Astrocyte (in vitro differentiated cells and primary cell): ENCODE measurements around the gene FRMD6. TPM values are rescaled to one million over a fixed set of nuclear protein-coding genes. Genes with fewer than 3 reads are reported as not detected.

Source experiments
- DNase-seq: peaks from one replicate; pipeline ENCODE4 v3.0.0-alpha.2; 2010; ENCODE audit warnings: low read depth
- FAIRE-seq: peaks from 2 replicates; lab custom pipeline; 2011; peaks lifted over from hg19 to GRCh38; lab: Jason Lieb, UNC
- H2AFZ ChIP-seq: 2 replicates; pipeline ENCODE4 v1.6.0; 2012; ENCODE audit warnings: low read depth, low read length, inconsistent platforms
- H3K27ac ChIP-seq: 2 replicates; pipeline ENCODE4 v1.5.1; 2011; ENCODE audit warnings: low read depth, low read length, inconsistent platforms
- H3K27me3 ChIP-seq: 2 replicates; pipeline ENCODE4 v1.6.0; 2011; ENCODE audit warnings: low read length, inconsistent platforms; ENCODE audit not compliant: insufficient read depth
- H3K36me3 ChIP-seq: 2 replicates; pipeline ENCODE4 v1.5.1; 2011; ENCODE audit warnings: low read length, inconsistent platforms; ENCODE audit not compliant: insufficient read depth
- H3K4me1 ChIP-seq: 2 replicates; pipeline ENCODE4 v1.5.1; 2011; ENCODE audit warnings: low read length, inconsistent platforms; ENCODE audit not compliant: insufficient read depth
- H3K4me2 ChIP-seq: 2 replicates; pipeline ENCODE4 v1.6.0; 2012; ENCODE audit warnings: low read length, inconsistent platforms
- H3K4me3 ChIP-seq: 2 replicates; pipeline ENCODE4 v1.5.1; 2011; ENCODE audit warnings: low read depth, mild to moderate bottlenecking, low read length, inconsistent platforms; ENCODE audit not compliant: insufficient read depth
- H3K79me2 ChIP-seq: 2 replicates; pipeline ENCODE4 v1.6.0; 2012; ENCODE audit warnings: mild to moderate bottlenecking, low read length, inconsistent platforms; ENCODE audit not compliant: insufficient read depth
- H3K9ac ChIP-seq: 2 replicates; pipeline ENCODE4 v1.6.0; 2012; ENCODE audit warnings: mild to moderate bottlenecking, low read length, inconsistent platforms
- H3K9me3 ChIP-seq: 2 replicates; pipeline ENCODE4 v1.5.1; 2012; ENCODE audit warnings: low read depth, mild to moderate bottlenecking, low read length, inconsistent platforms; ENCODE audit not compliant: insufficient read depth
- H4K20me1 ChIP-seq: 2 replicates; pipeline ENCODE4 v1.6.0; 2012; ENCODE audit warnings: low read length, inconsistent platforms; ENCODE audit not compliant: insufficient read depth
- H3K27ac Mint-ChIP-seq: one replicate; pipeline ENCODE4 v1.8.0; 2021; ENCODE audit warnings: mild to moderate bottlenecking, mixed read lengths; ENCODE audit not compliant: unreplicated experiment
- H3K27me3 Mint-ChIP-seq: one replicate; pipeline ENCODE4 v1.8.0; 2021; ENCODE audit warnings: low read depth, mixed read lengths; ENCODE audit not compliant: unreplicated experiment
- H3K36me3 Mint-ChIP-seq: one replicate; pipeline ENCODE4 v1.8.0; 2021; ENCODE audit warnings: low read depth, mixed read lengths; ENCODE audit not compliant: unreplicated experiment
- H3K4me1 Mint-ChIP-seq: one replicate; pipeline ENCODE4 v1.8.0; 2021; ENCODE audit warnings: low read depth, mixed read lengths; ENCODE audit not compliant: unreplicated experiment
- H3K4me3 Mint-ChIP-seq: one replicate; pipeline ENCODE4 v1.8.0; 2021; ENCODE audit warnings: mild to moderate bottlenecking, moderate library complexity, mixed read lengths; ENCODE audit not compliant: unreplicated experiment
- H3K9me3 Mint-ChIP-seq: one replicate; pipeline ENCODE4 v1.8.0; 2021; ENCODE audit warnings: mild to moderate bottlenecking, mixed read lengths; ENCODE audit not compliant: unreplicated experiment
- CTCF ChIP-seq: IDR thresholded peaks from 2 replicates; pipeline ENCODE4 v1.5.1; 2011; ENCODE audit warnings: low read depth, mild to moderate bottlenecking, inconsistent platforms, low read length, moderate library complexity; ENCODE audit not compliant: insufficient read depth
- EZH2 ChIP-seq: IDR thresholded peaks from 2 replicates; pipeline ENCODE4 v1.6.1; 2012; ENCODE audit warnings: mild to moderate bottlenecking, low read length, inconsistent platforms; ENCODE audit not compliant: insufficient read depth
- total RNA-seq: library from RNA; stranded (reverse); gene quantifications from 2 replicates; pipeline ENCODE4 v1.2.1, GENCODE V29; 2021

Gene FRMD6
- total RNA-seq, 1 donor from 2014 or later, result 492 TPM

DNA sequence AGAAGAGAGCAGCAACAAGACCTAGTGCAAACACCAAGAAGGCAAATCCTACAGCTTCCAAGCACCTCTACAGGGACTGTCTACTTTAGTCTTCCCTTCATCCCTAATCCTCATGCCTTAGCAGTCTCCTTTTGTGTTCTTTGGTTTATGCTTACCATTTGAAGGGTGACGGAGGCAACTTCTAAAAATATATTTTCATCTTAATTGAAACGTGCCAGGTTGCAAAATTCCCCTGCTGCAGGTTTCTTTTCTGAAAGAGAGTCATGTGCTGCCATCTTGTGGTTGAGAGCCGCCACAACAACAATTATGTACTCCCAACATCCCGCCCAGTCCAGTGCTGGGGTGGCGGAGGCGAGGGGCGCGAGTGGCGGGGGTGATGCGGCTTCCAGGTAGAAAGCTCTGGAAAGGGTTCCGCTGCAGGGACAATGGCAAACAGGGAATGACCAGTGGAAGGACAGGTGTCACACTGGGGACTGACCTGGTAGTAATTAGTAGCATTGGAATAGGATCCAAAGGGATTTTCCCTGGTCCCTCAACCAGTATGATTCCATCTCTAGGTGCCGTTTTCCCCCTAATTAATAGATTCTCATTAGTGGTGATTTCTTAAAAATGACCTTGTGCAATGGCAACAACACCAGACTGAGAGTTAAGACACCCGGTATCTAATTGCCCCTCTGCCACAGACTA, 128.4 kb downstream of the FRMD6 start:
- peak overlapping the region; percentile 18 for H3K4me3 ChIP-seq
- Mint-ChIP-seq H3K27me3 (peaks cover 2% of the 10 kb centered on the region), H3K27ac (no peak overlapping the region), H3K36me3 (no peaks in the 10 kb centered on the region), H3K9me3 (no peaks in the 10 kb centered on the region), H3K4me1 (peaks cover 4% of the 10 kb centered on the region), H3K4me3 (no peak overlapping the region)
- no peaks in the 10 kb centered on the region for H4K20me1 ChIP-seq
- H3K9ac ChIP-seq, result no peak overlapping the region
- H3K27ac ChIP-seq, result no peak overlapping the region
- no peaks in the 10 kb centered on the region for H3K36me3 ChIP-seq
- H2AFZ ChIP-seq, result peak overlapping the region; percentile 12
- H3K9me3 ChIP-seq, result no peaks in the 10 kb centered on the region
- H3K4me2 ChIP-seq, result peak overlapping the region; percentile 75
- FAIRE-seq (no peak), DNase-seq (peak; percentile 9)
- peaks cover 3% of the 10 kb centered on the region for H3K27me3 ChIP-seq
- H3K79me2 ChIP-seq, result no peaks in the 10 kb centered on the region
- H3K4me1 ChIP-seq, result no peaks in the 10 kb centered on the region
- TF ChIP-seq CTCF, result peak; percentile 65
- no peak for TF ChIP-seq EZH2

Other genes with a start within 250 kb of the FRMD6 start
- gene GNG2, start 208.7 kb downstream of the FRMD6 start, total RNA-seq, result 7.3 and 8.1 TPM in 2 replicates